ENCODE results near the gene TUBB.
A peak's percentile ranks its signal among the peaks of the same experiment; 100 is the strongest.

DNA sequence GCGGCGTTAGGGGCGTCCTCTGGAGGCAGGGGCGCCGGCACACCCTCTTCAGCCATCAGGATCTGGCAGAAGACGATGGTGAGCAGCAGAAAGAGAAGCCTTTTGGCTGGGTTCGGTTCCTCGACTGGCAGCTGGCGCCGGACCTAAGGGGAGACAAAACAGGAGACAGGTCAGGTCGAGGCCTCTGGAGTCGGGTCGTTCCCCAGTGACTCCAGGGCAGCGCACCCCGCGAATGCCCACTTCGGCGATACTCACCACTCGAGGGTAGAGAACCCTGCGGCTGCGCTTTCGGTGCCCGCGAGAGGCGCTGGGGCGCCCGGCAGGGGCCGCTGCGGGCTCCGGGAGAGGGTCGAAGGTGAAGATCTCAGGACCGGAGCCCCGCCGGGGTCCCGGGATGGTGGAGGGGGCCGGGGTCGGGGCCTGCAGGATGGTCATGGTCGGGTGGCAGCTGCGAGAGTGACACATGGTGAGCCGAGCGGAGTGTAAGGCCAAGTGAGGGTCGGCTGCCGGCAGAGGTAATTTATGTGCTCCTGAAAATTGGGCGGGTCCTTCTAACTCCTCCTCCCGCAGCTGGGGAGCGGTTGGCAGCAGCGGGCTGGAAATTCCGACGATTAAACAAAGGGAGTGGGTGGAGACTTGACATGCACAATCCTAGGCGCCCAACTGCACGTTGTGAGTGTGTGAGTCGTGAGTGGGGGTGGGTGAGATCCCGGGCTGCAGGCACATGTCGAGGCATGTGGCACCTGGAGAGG is 24.1 kb downstream of the TUBB start, which contains the start of gene IER3:
- TF ChIP-seq POLR2A (IDR thresholded peaks at IDR 0.05): peak; percentile 98 to 99 (median 99)
- TF ChIP-seq, protein P1, sequence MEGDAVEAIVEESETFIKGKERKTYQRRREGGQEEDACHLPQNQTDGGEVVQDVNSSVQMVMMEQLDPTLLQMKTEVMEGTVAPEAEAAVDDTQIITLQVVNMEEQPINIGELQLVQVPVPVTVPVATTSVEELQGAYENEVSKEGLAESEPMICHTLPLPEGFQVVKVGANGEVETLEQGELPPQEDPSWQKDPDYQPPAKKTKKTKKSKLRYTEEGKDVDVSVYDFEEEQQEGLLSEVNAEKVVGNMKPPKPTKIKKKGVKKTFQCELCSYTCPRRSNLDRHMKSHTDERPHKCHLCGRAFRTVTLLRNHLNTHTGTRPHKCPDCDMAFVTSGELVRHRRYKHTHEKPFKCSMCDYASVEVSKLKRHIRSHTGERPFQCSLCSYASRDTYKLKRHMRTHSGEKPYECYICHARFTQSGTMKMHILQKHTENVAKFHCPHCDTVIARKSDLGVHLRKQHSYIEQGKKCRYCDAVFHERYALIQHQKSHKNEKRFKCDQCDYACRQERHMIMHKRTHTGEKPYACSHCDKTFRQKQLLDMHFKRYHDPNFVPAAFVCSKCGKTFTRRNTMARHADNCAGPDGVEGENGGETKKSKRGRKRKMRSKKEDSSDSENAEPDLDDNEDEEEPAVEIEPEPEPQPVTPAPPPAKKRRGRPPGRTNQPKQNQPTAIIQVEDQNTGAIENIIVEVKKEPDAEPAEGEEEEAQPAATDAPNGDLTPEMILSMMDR (IDR thresholded peaks at IDR 0.05): peak; percentile 57 to 75 (median 66)

Measured in body of pancreas (tissue), 4 donors.